HCT116 (cell line): ENCODE measurements around the gene CD44. TPM values are rescaled to one million over a fixed set of nuclear protein-coding genes. Genes with fewer than 3 reads are reported as not detected.

Source experiments
- ATAC-seq: fragments of 200-7000 bp; cut with Tn5 transposase; 2 replicates; pipeline ENCODE4 v1.9.1; 2020; ENCODE audit warnings: mild to moderate bottlenecking, moderate library complexity
- BruUV-seq: library from RNA; stranded (reverse); fragments of 400-500 nt; replicated peaks from 2 replicates; lab custom pipeline; 2021; lab: Mats Ljungman, UMichigan
- CTCF ChIA-PET: fragments of 300-600 bp; sonication (Branson Sonifier 250); formaldehyde crosslinking; loops from one replicate; lab custom pipeline; 2021; ENCODE audit warnings: antibody characterized with exemption; lab: Charles Lee
- POLR2A ChIA-PET: fragments of 300-600, 350-600 bp; sonication (Branson Sonifier 250); formaldehyde crosslinking; loops from one replicate; lab custom pipeline; 2021; ENCODE audit warnings: antibody characterized with exemption; lab: Charles Lee
- RAD21 ChIA-PET, 2 experiments: fragments of 300-600 bp; sonication (Branson Sonifier 250); formaldehyde crosslinking; loops; one replicate each; lab custom pipeline; 2023; ENCODE audit warnings: low total read pairs in 2 of 2; ENCODE audit not compliant: uncharacterized antibody in 2 of 2, unreplicated experiment in 2 of 2, low non-redundant PET in 1 of 2; lab: Charles Lee
- DNase-seq: peaks from one replicate; pipeline ENCODE4 v3.0.0-alpha.2; 2010; ENCODE audit warnings: low read depth, low spot score
- H2AFZ ChIP-seq: fragments of 200-600 bp; shearing (Covaris generic), sonication (generic); 2 replicates; pipeline ENCODE4 v1.6.1; 2017; ENCODE audit warnings: low read depth, mixed run types, mixed read lengths, antibody characterized with exemption, low read length; ENCODE audit not compliant: poor library complexity, severe bottlenecking
- H3K27ac ChIP-seq: 2 replicates; pipeline ENCODE4 v1.5.1; 2012; ENCODE audit warnings: low read depth, low read length
- H3K27me3 ChIP-seq: fragments of 200-600 bp; sonication (generic); 2 replicates; pipeline ENCODE4 v1.6.1; 2016; ENCODE audit warnings: mixed run types, low read length, mixed read lengths; ENCODE audit not compliant: insufficient read depth
- H3K36me3 ChIP-seq, 2 experiments: fragments of 200-500 bp in 1 of 2; fragments of 200-600 bp in 1 of 2; sonication (Bioruptor generic) in 1 of 2; sonication (generic) in 1 of 2; 2 replicates each; pipeline versions ENCODE4 v1.5.1 to v1.6.1; 2014 to 2016; ENCODE audit warnings: low read length in 2 of 2, inconsistent platforms in 1 of 2, mixed read lengths in 1 of 2, mixed run types in 1 of 2; ENCODE audit not compliant: insufficient read depth in 2 of 2, control insufficient read depth in 1 of 2
- H3K4me1 ChIP-seq, 2 experiments: fragments of 200-600 bp in 1 of 2; sonication (generic) in 1 of 2; 2 replicates each; pipeline versions ENCODE4 v1.5.1 to v1.6.1; 2012 to 2017; ENCODE audit warnings: low read length in 2 of 2, inconsistent platforms in 1 of 2, mild to moderate bottlenecking in 1 of 2, mixed read lengths in 1 of 2, mixed run types in 1 of 2, moderate library complexity in 1 of 2; ENCODE audit not compliant: insufficient read depth in 2 of 2, control insufficient read depth in 1 of 2
- H3K4me2 ChIP-seq: fragments of 200-600 bp; sonication (generic); 2 replicates; pipeline ENCODE4 v1.6.1; 2017; ENCODE audit warnings: mixed run types, low read length, mixed read lengths
- H3K4me3 ChIP-seq, 2 experiments: fragments of 200-600 bp in 1 of 2; sonication (generic) in 1 of 2; replicated peaks in 1 of 2; 2 replicates each; pipeline ENCODE4 v1.5.1; 2011 to 2016; ENCODE audit warnings: low read length in 2 of 2, control low read depth in 1 of 2, low read depth in 1 of 2, mild to moderate bottlenecking in 1 of 2, mixed read lengths in 1 of 2, mixed run types in 1 of 2
- H3K79me2 ChIP-seq: fragments of 200-600 bp; sonication (generic); 2 replicates; pipeline ENCODE4 v1.6.1; 2017; ENCODE audit warnings: mild to moderate bottlenecking, mixed run types, low read length, moderate library complexity, mixed read lengths; ENCODE audit not compliant: insufficient read depth
- H3K9ac ChIP-seq: fragments of 200-600 bp; sonication (generic); 2 replicates; pipeline ENCODE4 v1.6.1; 2016; ENCODE audit warnings: low read length, mixed read lengths
- H3K9me2 ChIP-seq: fragments of 200-600 bp; sonication (generic), shearing (Covaris generic); 2 replicates; pipeline ENCODE4 v1.6.1; 2017; ENCODE audit warnings: mixed run types, mild to moderate bottlenecking, moderate library complexity; ENCODE audit not compliant: insufficient read depth
- H3K9me3 ChIP-seq, 2 experiments: fragments of 200-500 bp in 1 of 2; fragments of 200-600 bp in 1 of 2; sonication (Bioruptor generic) in 1 of 2; sonication (generic) in 1 of 2; 2 replicates each; pipeline ENCODE4 v1.6.1; 2014 to 2017; ENCODE audit warnings: low read length in 2 of 2, mixed read lengths in 2 of 2, inconsistent platforms in 1 of 2, low read depth in 1 of 2, mild to moderate bottlenecking in 1 of 2, mixed run types in 1 of 2, moderate library complexity in 1 of 2; ENCODE audit not compliant: control insufficient read depth in 1 of 2, insufficient read depth in 1 of 2
- H4K20me1 ChIP-seq: fragments of 200-600 bp; sonication (generic), shearing (Covaris generic); 2 replicates; pipeline ENCODE4 v1.6.1; 2017; ENCODE audit warnings: mixed run types, mild to moderate bottlenecking, moderate library complexity; ENCODE audit not compliant: insufficient read depth
- ATF3 ChIP-seq: IDR thresholded peaks from 2 replicates; pipeline ENCODE4 v1.6.1; 2012
- CBX3 ChIP-seq: IDR thresholded peaks from 2 replicates; pipeline ENCODE4 v1.6.1; 2012; ENCODE audit warnings: low read depth
- CEBPB ChIP-seq: IDR thresholded peaks from 2 replicates; pipeline ENCODE4 v1.6.1; 2012; ENCODE audit warnings: low read depth
- CTCF ChIP-seq, 3 experiments: fragments of 200-600 bp in 1 of 3; sonication (generic) in 1 of 3; IDR thresholded peaks in 2 of 3; conservative IDR thresholded peaks in 1 of 3; 2 replicates each; pipeline ENCODE4 v1.5.1; 2012 to 2017; ENCODE audit warnings: low read depth in 2 of 3, low read length in 2 of 3, antibody characterized with exemption in 1 of 3, borderline replicate concordance in 1 of 3, control low read depth in 1 of 3, mild to moderate bottlenecking in 1 of 3, mixed read lengths in 1 of 3, mixed run types in 1 of 3, moderate library complexity in 1 of 3; ENCODE audit not compliant: insufficient read depth in 1 of 3
- EGR1 ChIP-seq: IDR thresholded peaks from 2 replicates; pipeline ENCODE4 v1.6.1; 2012; ENCODE audit warnings: low read depth
- ELF1 ChIP-seq: IDR thresholded peaks from 2 replicates; pipeline ENCODE4 v1.6.1; 2012; ENCODE audit warnings: low read depth, borderline replicate concordance
- EZH2phosphoT487 ChIP-seq: fragments of 200-600 bp; IDR thresholded peaks from 2 replicates; pipeline ENCODE4 v1.6.1; 2018; ENCODE audit warnings: antibody characterized with exemption, borderline replicate concordance
- FOSL1 ChIP-seq: IDR thresholded peaks from 2 replicates; pipeline ENCODE4 v1.6.1; 2012; ENCODE audit warnings: low read depth
- MAX ChIP-seq: IDR thresholded peaks from 2 replicates; pipeline ENCODE4 v1.6.1; 2012
- POLR2AphosphoS5 ChIP-seq: IDR thresholded peaks from 2 replicates; pipeline ENCODE4 v1.6.1; 2011; ENCODE audit warnings: mild to moderate bottlenecking, low read depth, low read length, moderate library complexity
- REST ChIP-seq: IDR thresholded peaks from 2 replicates; pipeline ENCODE4 v1.6.1; 2012; ENCODE audit warnings: low read depth
- SP1 ChIP-seq: IDR thresholded peaks from 2 replicates; pipeline ENCODE4 v1.6.1; 2012; ENCODE audit warnings: low read depth
- ZNF274 ChIP-seq: fragments of 200-500 bp; sonication (Bioruptor generic); IDR thresholded peaks from 2 replicates; pipeline ENCODE4 v1.6.1; 2014; ENCODE audit warnings: mild to moderate bottlenecking, low read depth, low read length, inconsistent platforms
- intact Hi-C: fragments of 100-400 bp; cut with micrococcal nuclease; formaldehyde crosslinking; loops from 2 replicates; pipeline ENCODE4 v1.10.0; 2022
- total RNA-seq: library from RNA; stranded (reverse); gene quantifications from one replicate; pipeline ENCODE4 v1.2.1, GENCODE V29; 2021; ENCODE audit not compliant: unreplicated experiment

CD44 gene
- total RNA-seq, 1 experiment from 2014 or later, result 742 TPM

GRCh38 chr11:35257281-35257680 lies 118.3 kb downstream of the CD44 start:
- H3K36me3 ChIP-seq, result no peaks in the 10 kb centered on the region
- intact Hi-C loops, result no loop called here
- no peaks in the 10 kb centered on the region for H3K79me2 ChIP-seq
- H3K27ac ChIP-seq, result no peak overlapping the region
- H4K20me1 ChIP-seq, result no peaks in the 10 kb centered on the region
- no peak overlapping the region for H3K4me2 ChIP-seq
- no peaks in the 10 kb centered on the region for H3K4me1 ChIP-seq
- no peak overlapping the region for H3K9ac ChIP-seq
- ChIA-PET CTCF (no interaction called here), POLR2A (no interaction called here), RAD21 (no interaction called here)
- no peak overlapping the region for H2AFZ ChIP-seq
- TF ChIP-seq EGR1, result no peak
- no peak for TF ChIP-seq REST
- no peak for TF ChIP-seq CBX3
- TF ChIP-seq ELF1, result no peak
- no peak for TF ChIP-seq ZNF274
- TF ChIP-seq ATF3, result no peak
- BruUV-seq, result no TSS peak
- H3K9me3 ChIP-seq, result no peaks in the 10 kb centered on the region
- DNase-seq (no peak), ATAC-seq (no peak)
- no peak overlapping the region for H3K4me3 ChIP-seq
- H3K9me2 ChIP-seq, result no peaks in the 10 kb centered on the region
- peaks cover 5% of the 10 kb centered on the region; the same call in 1 of the 2 replicates for H3K27me3 ChIP-seq

GRCh38 chr11:35259529-35259928 lies 120.6 kb downstream of the CD44 start:
- no peak overlapping the region for H3K27ac ChIP-seq
- CTCF ChIA-PET, result no interaction called here
- TF ChIP-seq FOSL1 (no peak), EZH2phosphoT487 (no peak), CTCF (IDR thresholded peaks at IDR 0.05 in 2 of 3, conservative IDR thresholded peaks at IDR 0.05 in 1 of 3; ENCODE audit: borderline replicate concordance in 1 of 3, insufficient read depth in 1 of 3, low read depth in 2 of 3, low read length in 2 of 3) (no peak), ATF3 (no peak), EGR1 (no peak), CBX3 (no peak), MAX (no peak), SP1 (no peak), CEBPB (no peak), POLR2AphosphoS5 (no peak), ZNF274 (no peak)

More at GRCh38 chr11:35259529-35259928, 120.6 kb downstream of the CD44 start:
- ATAC-seq (no peak), DNase-seq (no peak)
- RAD21 ChIA-PET, result no interaction called here
- Histone ChIP-seq H3K79me2 (no peaks in the 10 kb centered on the region), H2AFZ (no peak overlapping the region), H4K20me1 (no peaks in the 10 kb centered on the region), H3K4me2 (no peak overlapping the region), H3K9ac (no peak overlapping the region), H3K9me2 (no peaks in the 10 kb centered on the region), H3K4me1 (no peaks in the 10 kb centered on the region), H3K9me3 (no peaks in the 10 kb centered on the region), H3K27me3 (peaks cover 5% of the 10 kb centered on the region; the same call in 1 of the 2 replicates), H3K36me3 (no peaks in the 10 kb centered on the region), H3K4me3 (no peak overlapping the region)
- intact Hi-C loops, result no loop called here
- POLR2A ChIA-PET, result no interaction called here
- no TSS peak for BruUV-seq
